Mucosa of rectum (tissue), 2 donors: ENCODE results near the gene EEPD1.
A peak's percentile ranks its signal among the peaks of the same experiment; 100 is the strongest.

Experiments used
- H3K27ac ChIP-seq, 2 donors: one replicate each; pipeline ENCODE4 v1.7.0; 2013; ENCODE audit warnings: inconsistent platforms in 2 of 2, low read depth in 2 of 2, low read length in 2 of 2
- H3K27me3 ChIP-seq, 2 donors: one replicate each; pipeline ENCODE4 v1.7.0; 2013; ENCODE audit warnings: low read length in 2 of 2; ENCODE audit not compliant: control insufficient read depth in 2 of 2, insufficient read depth in 2 of 2
- H3K36me3 ChIP-seq, 2 donors: one replicate each; pipeline ENCODE4 v1.7.0; 2013; ENCODE audit warnings: low read length in 2 of 2; ENCODE audit not compliant: control insufficient read depth in 2 of 2, insufficient read depth in 2 of 2
- H3K4me1 ChIP-seq, 2 donors: one replicate each; pipeline ENCODE4 v1.7.0; 2013; ENCODE audit warnings: low read length in 2 of 2, mild to moderate bottlenecking in 1 of 2; ENCODE audit not compliant: control insufficient read depth in 2 of 2, insufficient read depth in 2 of 2
- H3K4me3 ChIP-seq, 2 donors: one replicate each; pipeline ENCODE4 v1.7.0; 2013; ENCODE audit warnings: low read length in 2 of 2
- H3K9ac ChIP-seq, 2 donors: one replicate each; pipeline ENCODE4 v1.7.0; 2013; ENCODE audit warnings: low read length in 2 of 2, low read depth in 1 of 2, mild to moderate bottlenecking in 1 of 2
- H3K9me3 ChIP-seq, 2 donors: one replicate each; pipeline ENCODE4 v1.7.0; 2013; ENCODE audit warnings: low read length in 2 of 2; ENCODE audit not compliant: control insufficient read depth in 2 of 2
- donor health status: healthy.
- donor health status: Normal muscosa, but diverticular disease.

EEPD1 gene

GRCh38 chr7:36128448-36129047 is 24.5 kb upstream of the EEPD1 start:
- Histone ChIP-seq H3K27me3 (no peaks in the 10 kb centered on the region), H3K9me3 (no peaks in the 10 kb centered on the region), H3K9ac (peak overlapping the region; percentile 9 to 49), H3K27ac (peak overlapping the region; percentile 62 to 89), H3K4me3 (peak overlapping the region; percentile 40 to 49), H3K36me3 (no peaks in the 10 kb centered on the region), H3K4me1 (peaks cover 5 to 11% of the 10 kb centered on the region in 2 donors)

GRCh38 chr7:36129048-36129534 is 24.0 kb upstream of the EEPD1 start:
- peak overlapping the region; percentile 40 to 49 for H3K4me3 ChIP-seq
- H3K27me3 ChIP-seq: no peaks in the 10 kb centered on the region
- no peaks in the 10 kb centered on the region for H3K9me3 ChIP-seq
- H3K9ac ChIP-seq: peak overlapping the region in 1 of 2 donors; percentile 47
- peak overlapping the region; percentile 62 to 89 for H3K27ac ChIP-seq
- peaks cover 5 to 11% of the 10 kb centered on the region in 2 donors for H3K4me1 ChIP-seq
- H3K36me3 ChIP-seq: no peaks in the 10 kb centered on the region

GRCh38 chr7:36130236-36130945 is 22.7 kb upstream of the EEPD1 start:
- Histone ChIP-seq H3K4me3 (no peak overlapping the region), H3K36me3 (no peaks in the 10 kb centered on the region), H3K27me3 (no peaks in the 10 kb centered on the region), H3K9me3 (no peaks in the 10 kb centered on the region), H3K4me1 (peaks cover 5 to 11% of the 10 kb centered on the region in 2 donors), H3K27ac (no peak overlapping the region), H3K9ac (no peak overlapping the region)

GRCh38 chr7:36131026-36131425 is 22.0 kb upstream of the EEPD1 start:
- no peaks in the 10 kb centered on the region for H3K27me3 ChIP-seq
- no peak overlapping the region for H3K4me3 ChIP-seq
- no peaks in the 10 kb centered on the region for H3K36me3 ChIP-seq
- no peak overlapping the region for H3K27ac ChIP-seq
- H3K4me1 ChIP-seq: peaks cover 5 to 11% of the 10 kb centered on the region in 2 donors
- no peaks in the 10 kb centered on the region for H3K9me3 ChIP-seq
- no peak overlapping the region for H3K9ac ChIP-seq

GRCh38 chr7:36131499-36131898 is 21.6 kb upstream of the EEPD1 start:
- Histone ChIP-seq H3K9ac (no peak overlapping the region), H3K36me3 (no peaks in the 10 kb centered on the region), H3K9me3 (no peaks in the 10 kb centered on the region), H3K4me3 (no peak overlapping the region), H3K27ac (no peak overlapping the region), H3K27me3 (no peaks in the 10 kb centered on the region), H3K4me1 (peaks cover 5 to 11% of the 10 kb centered on the region in 2 donors)

- no peaks in the 10 kb centered on the region for H3K27me3 ChIP-seq
- no peaks in the 10 kb centered on the region for H3K9me3 ChIP-seq
- H3K36me3 ChIP-seq: no peaks in the 10 kb centered on the region
- no peak overlapping the region for H3K9ac ChIP-seq
- H3K4me1 ChIP-seq: peaks cover 5 to 11% of the 10 kb centered on the region in 2 donors
- no peak overlapping the region for H3K27ac ChIP-seq
- no peak overlapping the region for H3K4me3 ChIP-seq
Measured at GRCh38 chr7:36132012-36132411, 21.0 kb upstream of the EEPD1 start.

GRCh38 chr7:36135700-36136099 is 17.4 kb upstream of the EEPD1 start:
- Histone ChIP-seq H3K9ac (no peak overlapping the region), H3K36me3 (no peaks in the 10 kb centered on the region), H3K9me3 (no peaks in the 10 kb centered on the region), H3K4me3 (no peak overlapping the region), H3K27me3 (no peaks in the 10 kb centered on the region), H3K4me1 (no peaks in the 10 kb centered on the region), H3K27ac (no peak overlapping the region)

GRCh38 chr7:36137258-36137657 is 15.8 kb upstream of the EEPD1 start:
- H3K9ac ChIP-seq: no peak overlapping the region
- no peaks in the 10 kb centered on the region for H3K4me1 ChIP-seq
- no peaks in the 10 kb centered on the region for H3K9me3 ChIP-seq
- no peak overlapping the region for H3K4me3 ChIP-seq
- no peak overlapping the region for H3K27ac ChIP-seq
- H3K36me3 ChIP-seq: no peaks in the 10 kb centered on the region
- no peaks in the 10 kb centered on the region for H3K27me3 ChIP-seq

- Histone ChIP-seq H3K9me3 (no peaks in the 10 kb centered on the region), H3K27ac (no peak overlapping the region)
Measured at GRCh38 chr7:36137754-36138153, 15.3 kb upstream of the EEPD1 start.

GRCh38 chr7:36138209-36138608 is 14.8 kb upstream of the EEPD1 start:
- Histone ChIP-seq H3K9me3 (no peaks in the 10 kb centered on the region), H3K4me3 (no peak overlapping the region), H3K27ac (no peak overlapping the region), H3K27me3 (no peaks in the 10 kb centered on the region), H3K4me1 (no peaks in the 10 kb centered on the region), H3K9ac (no peak overlapping the region), H3K36me3 (no peaks in the 10 kb centered on the region)

More at GRCh38 chr7:36137754-36138153, 15.3 kb upstream of the EEPD1 start:
- no peak overlapping the region for H3K9ac ChIP-seq
- H3K4me3 ChIP-seq: no peak overlapping the region
- H3K36me3 ChIP-seq: no peaks in the 10 kb centered on the region
- H3K27me3 ChIP-seq: no peaks in the 10 kb centered on the region
- no peaks in the 10 kb centered on the region for H3K4me1 ChIP-seq
